Measurements from ENCODE around the gene DHX35.

- TF ChIP-seq ATF3 (CRISPR knock-in tag; conservative IDR thresholded peaks at IDR 0.05): no peak
- TF ChIP-seq CTCF (IDR thresholded peaks at IDR 0.05): no peak
- TF ChIP-seq USF1 (CRISPR knock-in tag; IDR thresholded peaks at IDR 0.05): no peak
- TF ChIP-seq ZNF138 (CRISPR knock-in tag; conservative IDR thresholded peaks at IDR 0.05): no peak
- no peak for TF ChIP-seq ZNF512 (CRISPR knock-in tag; IDR thresholded peaks at IDR 0.05; ENCODE audit: borderline replicate concordance)
- TF ChIP-seq ATF2 (CRISPR knock-in tag; IDR thresholded peaks at IDR 0.05; ENCODE audit: borderline replicate concordance, low read depth): no peak
- TF ChIP-seq JUN (CRISPR knock-in tag; IDR thresholded peaks at IDR 0.05): no peak
- no peak for TF ChIP-seq ZNF121 (CRISPR knock-in tag; IDR thresholded peaks at IDR 0.05)
- no peak for TF ChIP-seq GABPB1 (CRISPR knock-in tag; IDR thresholded peaks at IDR 0.05)
- no peak for TF ChIP-seq ZSCAN18 (CRISPR knock-in tag; IDR thresholded peaks at IDR 0.05)
- TF ChIP-seq ATF1 (CRISPR knock-in tag; IDR thresholded peaks at IDR 0.05): no peak
- TF ChIP-seq E2F4 (CRISPR knock-in tag; IDR thresholded peaks at IDR 0.05; ENCODE audit: borderline replicate concordance, low read depth): no peak
- no peak for TF ChIP-seq ZNF263 (CRISPR knock-in tag; IDR thresholded peaks at IDR 0.05; ENCODE audit: low read depth)
- TF ChIP-seq SP1 (CRISPR knock-in tag; conservative IDR thresholded peaks at IDR 0.05): no peak
These were observed 76.4 kb downstream of the DHX35 start for GRCh38 chr20:39038495-39038894.
